OCI-LY1 (cell line): ENCODE results near the gene NCOR2.

Source experiments
- CTCF ChIP-seq: fragments of 200-600 bp; sonication (generic), shearing (Covaris generic); IDR thresholded peaks from 2 replicates; pipeline ENCODE4 v1.5.1; 2017; ENCODE audit warnings: mild to moderate bottlenecking, antibody characterized with exemption, low read length, moderate library complexity, mixed read lengths
- EZH2 ChIP-seq: fragments of 200-600 bp; sonication (generic), shearing (Covaris generic); IDR thresholded peaks from 2 replicates; pipeline ENCODE4 v1.8.0; 2017; ENCODE audit warnings: borderline replicate concordance, mixed run types, mild to moderate bottlenecking, antibody characterized with exemption, low read length, moderate library complexity, mixed read lengths

- TF ChIP-seq CTCF = no peak
- TF ChIP-seq EZH2 = no peak
Measured at GRCh38 chr12:124561231-124561630, 6.2 kb downstream of the NCOR2 start.
